Measurements from ENCODE around the gene UBE2L3.

DNA sequence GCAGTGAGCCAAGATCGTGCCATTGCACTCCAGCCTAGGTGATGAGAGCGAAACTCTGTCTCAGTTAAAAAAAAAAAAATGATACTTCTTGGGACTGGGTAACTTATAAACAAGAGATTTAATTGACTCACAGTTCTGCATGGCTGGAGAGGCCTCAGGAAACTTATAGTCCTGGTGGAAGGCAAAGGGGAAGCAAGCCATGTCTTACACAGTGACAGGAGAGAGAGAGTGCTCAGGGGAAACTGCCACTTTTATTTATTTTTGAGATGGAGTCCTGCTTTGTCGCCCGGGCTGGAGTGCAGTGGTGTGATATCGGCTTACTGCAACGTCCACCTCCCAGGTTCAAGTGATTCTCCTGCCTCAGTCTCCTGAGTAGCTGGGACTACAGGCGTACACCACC lies 82.8 kb downstream of the UBE2L3 start:
- no peak for TF ChIP-seq SPI1 (IDR thresholded peaks at IDR 0.05; ENCODE audit: low read depth, low read length)
- TF ChIP-seq POLR2A (IDR thresholded peaks at IDR 0.05; ENCODE audit: low read depth, low read length) = no peak
- no peak for TF ChIP-seq POLR2AphosphoS5 (IDR thresholded peaks at IDR 0.05; ENCODE audit: low read depth, low read length)
- no peak for TF ChIP-seq PAX5 (IDR thresholded peaks at IDR 0.05; ENCODE audit: insufficient read depth, low read length, severe bottlenecking)
- TF ChIP-seq TAF1 (IDR thresholded peaks at IDR 0.05; ENCODE audit: low read depth, low read length) = no peak
- TF ChIP-seq POU2F2 (IDR thresholded peaks at IDR 0.05; ENCODE audit: low read depth, low read length) = no peak

Data from GM12891 (cell line).